Suprapubic skin (tissue), 4 donors: ENCODE measurements around the gene C1orf56. TPM values are rescaled to one million over a fixed set of nuclear protein-coding genes. Genes with fewer than 3 reads are reported as not detected.

Source experiments
- DNase-seq, 2 donors: peaks; one replicate each; pipeline ENCODE4 v3.0.0-alpha.2; 2019; ENCODE audit warnings: low spot score in 2 of 2
- H3K27ac ChIP-seq: fragments of 200-600 bp; sonication (generic); one replicate; pipeline ENCODE4 v1.5.1; 2019
- H3K27me3 ChIP-seq: fragments of 200-600 bp; sonication (generic); one replicate; pipeline ENCODE4 v1.5.1; 2019
- H3K36me3 ChIP-seq: fragments of 200-600 bp; sonication (generic); one replicate; pipeline ENCODE4 v1.5.1; 2019
- H3K4me1 ChIP-seq: fragments of 200-600 bp; sonication (generic); one replicate; pipeline ENCODE4 v1.5.1; 2019
- H3K4me3 ChIP-seq: fragments of 200-600 bp; sonication (generic); one replicate; pipeline ENCODE4 v1.5.1; 2019; ENCODE audit warnings: mild to moderate bottlenecking
- H3K9me3 ChIP-seq: fragments of 200-600 bp; sonication (generic); one replicate; pipeline ENCODE4 v1.5.1; 2019
- CTCF ChIP-seq, 2 donors: fragments of 200-600 bp in 1 of 2; fragments of 450-650 bp in 1 of 2; sonication (generic) in 1 of 2; IDR thresholded peaks; one replicate each; pipeline ENCODE4 v1.5.1; 2016 to 2019; ENCODE audit warnings: antibody characterized with exemption in 2 of 2, mild to moderate bottlenecking in 1 of 2, moderate library complexity in 1 of 2
- EP300 ChIP-seq: sonication (generic); formaldehyde crosslinking; IDR thresholded peaks from one replicate; pipeline ENCODE4 v1.6.1; 2017; ENCODE audit warnings: antibody characterized with exemption
- POLR2A ChIP-seq, 2 donors: fragments of 450-650 bp; IDR thresholded peaks; one replicate each; pipeline ENCODE4 v1.6.1; 2017; ENCODE audit warnings: antibody characterized with exemption in 2 of 2, mild to moderate bottlenecking in 2 of 2, moderate library complexity in 2 of 2
- POLR2AphosphoS5 ChIP-seq, 3 donors: sonication (generic); formaldehyde crosslinking; IDR thresholded peaks; one replicate each; pipeline ENCODE4 v1.6.1; 2017; ENCODE audit warnings: antibody characterized with exemption in 3 of 3
- WGBS: methylation state at CpG from one replicate; pipeline ENCODE4 v1.1.5; 2018; 5-methylcytosine and 5-hydroxymethylcytosine counted together
- total RNA-seq, 4 donors: library from RNA; depleted of rRNA; stranded (reverse); fragments of >200 nt; gene quantifications; one replicate each; pipeline ENCODE4 v1.1.0, GENCODE V29; 2016

The C1orf56 gene
- total RNA-seq, 4 donors from 2014 or later: 2.7 to 4.7 (median 3.9) TPM

DNA sequence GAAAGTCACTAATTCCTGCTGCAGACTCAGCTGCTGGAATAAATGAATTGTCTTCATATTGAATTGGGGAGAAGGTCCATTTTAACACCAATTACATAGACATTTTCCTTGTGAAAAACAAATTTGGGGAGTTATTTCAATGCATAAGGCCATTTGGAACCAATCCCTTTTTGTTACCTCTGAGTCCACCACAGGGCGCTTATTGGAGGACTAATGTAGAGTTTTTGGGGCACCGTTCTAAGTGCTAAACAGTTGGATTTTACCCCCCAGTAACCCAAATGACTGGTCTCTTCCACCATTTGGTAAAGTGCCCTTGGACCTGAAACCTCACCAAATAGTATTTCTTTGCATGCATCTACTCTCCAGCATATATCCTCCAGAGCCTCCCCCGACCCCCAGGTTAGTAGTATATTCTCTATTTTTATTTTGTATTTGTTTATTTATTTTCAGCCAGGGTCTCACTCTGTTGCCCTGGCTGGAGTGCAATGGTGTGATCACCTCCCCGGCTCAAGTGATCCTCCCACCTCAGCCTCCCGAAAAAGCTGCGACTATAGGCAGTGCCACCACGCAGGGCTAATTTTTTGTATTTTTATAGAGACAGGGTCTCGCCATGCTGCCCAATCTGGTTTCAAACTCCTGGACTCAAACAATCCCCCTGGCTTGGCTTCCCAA is 37.7 kb upstream of the C1orf56 start:
- Histone ChIP-seq H3K27ac (no peak overlapping the region), H3K9me3 (no peaks in the 10 kb centered on the region), H3K4me1 (peaks cover 41% of the 10 kb centered on the region), H3K36me3 (no peaks in the 10 kb centered on the region), H3K27me3 (no peaks in the 10 kb centered on the region), H3K4me3 (no peak overlapping the region)
- 95% methylated on average over 8 of the region's 8 CpGs for WGBS
- TF ChIP-seq POLR2A (IDR thresholded peaks at IDR 0.05) (no peak), POLR2AphosphoS5 (IDR thresholded peaks at IDR 0.05) (no peak), EP300 (no peak)
- DNase-seq: no peak

DNA sequence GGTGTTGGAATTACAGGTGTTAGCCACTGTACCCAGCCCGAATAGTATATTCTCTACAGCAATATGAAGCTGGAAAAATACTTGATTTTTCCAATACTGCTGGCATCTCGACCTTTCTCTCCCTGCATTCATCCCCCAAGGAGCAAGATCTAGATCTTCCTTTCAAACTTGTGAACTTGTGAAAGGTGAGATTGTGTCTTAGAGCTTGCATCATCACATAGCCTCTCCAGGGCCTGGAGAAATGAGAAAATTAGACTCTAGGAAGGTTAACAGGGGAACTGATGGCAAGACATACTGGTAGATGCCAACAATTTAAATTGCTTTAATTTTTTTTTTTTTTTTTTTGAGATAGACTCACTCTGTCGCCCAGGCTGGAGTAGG is 37.2 kb upstream of the C1orf56 start:
- Histone ChIP-seq H3K4me3 (no peak overlapping the region), H3K9me3 (no peaks in the 10 kb centered on the region), H3K27ac (no peak overlapping the region), H3K36me3 (no peaks in the 10 kb centered on the region), H3K4me1 (peaks cover 36% of the 10 kb centered on the region), H3K27me3 (no peaks in the 10 kb centered on the region)
- WGBS: 84% methylated on average over 3 of the region's 3 CpGs
- DNase-seq: no peak
- TF ChIP-seq CTCF (IDR thresholded peaks at IDR 0.05): no peak
- no peak for TF ChIP-seq POLR2AphosphoS5 (IDR thresholded peaks at IDR 0.05)
- no peak for TF ChIP-seq POLR2A (IDR thresholded peaks at IDR 0.05)
- no peak for TF ChIP-seq EP300

DNA sequence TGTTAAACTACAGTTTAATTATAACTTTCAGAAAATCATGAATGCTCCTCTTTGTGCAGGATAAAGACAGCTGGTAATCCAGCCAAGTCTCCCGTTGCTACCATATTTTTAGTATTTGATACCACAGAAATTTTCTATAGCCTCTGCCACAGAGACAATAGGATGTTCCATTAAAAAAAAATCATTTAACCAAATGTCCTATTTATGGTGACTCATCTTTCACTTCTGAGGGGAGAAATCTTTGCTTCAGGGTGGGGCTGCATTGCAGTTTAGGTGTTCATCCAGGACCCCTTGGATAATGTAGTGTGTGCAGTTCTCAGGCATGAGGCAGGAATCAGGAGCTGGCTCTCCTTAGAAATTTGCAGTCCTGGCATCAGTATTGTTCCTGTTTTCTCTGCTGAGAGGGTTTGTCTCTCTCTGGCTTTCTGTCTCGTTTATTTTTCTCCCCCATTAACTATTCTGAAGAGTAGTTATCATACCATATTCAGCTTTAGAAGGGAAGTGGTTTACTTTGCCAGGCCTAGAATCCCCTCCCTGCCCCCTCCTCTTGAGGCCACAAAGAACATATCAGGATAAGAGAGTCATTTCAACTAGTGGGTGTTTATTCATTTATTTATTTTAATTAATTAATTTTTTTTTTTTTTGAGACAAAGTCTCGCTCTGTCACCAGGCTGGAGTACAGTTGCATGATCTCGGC is 36.2 kb upstream of the C1orf56 start:
- H3K4me1 ChIP-seq: peaks cover 27% of the 10 kb centered on the region
- 56% methylated on average over 4 of the region's 4 CpGs for WGBS
- TF ChIP-seq POLR2A (IDR thresholded peaks at IDR 0.05) (no peak), POLR2AphosphoS5 (IDR thresholded peaks at IDR 0.05) (no peak), EP300 (no peak), CTCF (IDR thresholded peaks at IDR 0.05) (no peak)
- no peaks in the 10 kb centered on the region for H3K36me3 ChIP-seq
- DNase-seq: no peak
- H3K27me3 ChIP-seq: no peaks in the 10 kb centered on the region
- H3K4me3 ChIP-seq: no peak overlapping the region
- H3K9me3 ChIP-seq: no peaks in the 10 kb centered on the region
- no peak overlapping the region for H3K27ac ChIP-seq

GRCh38 chr1:151012684-151013471 is 34.7 kb upstream of the C1orf56 start:
- WGBS: 89% methylated on average over 14 of the region's 14 CpGs
- H3K9me3 ChIP-seq: no peaks in the 10 kb centered on the region
- no peak overlapping the region for H3K27ac ChIP-seq
- H3K27me3 ChIP-seq: no peaks in the 10 kb centered on the region
- DNase-seq: no peak
- TF ChIP-seq EP300 (no peak), POLR2A (IDR thresholded peaks at IDR 0.05) (no peak), POLR2AphosphoS5 (IDR thresholded peaks at IDR 0.05) (no peak), CTCF (IDR thresholded peaks at IDR 0.05) (no peak)
- peaks cover 15% of the 10 kb centered on the region for H3K4me1 ChIP-seq
- H3K4me3 ChIP-seq: no peak overlapping the region
- H3K36me3 ChIP-seq: peaks cover 3% of the 10 kb centered on the region

- no peak for DNase-seq
- Histone ChIP-seq H3K4me3 (no peak overlapping the region), H3K27ac (no peak overlapping the region), H3K27me3 (no peaks in the 10 kb centered on the region), H3K9me3 (no peaks in the 10 kb centered on the region), H3K4me1 (peaks cover 12% of the 10 kb centered on the region), H3K36me3 (peaks cover 9% of the 10 kb centered on the region)
- WGBS: 78% methylated on average over 2 of the region's 2 CpGs
- TF ChIP-seq EP300 (no peak), POLR2AphosphoS5 (IDR thresholded peaks at IDR 0.05) (no peak), CTCF (IDR thresholded peaks at IDR 0.05) (no peak), POLR2A (IDR thresholded peaks at IDR 0.05) (no peak)
These were observed 34.0 kb upstream of the C1orf56 start for GRCh38 chr1:151013518-151013917.
